ENCODE results near the gene SLC12A1.

SLC12A1 gene

GRCh38 chr15:48242015-48242414, 35.9 kb downstream of the SLC12A1 start:
- in situ Hi-C loops (cut with HindIII; ENCODE audit: low sequenced_read_pairs) = no loop called here

- in situ Hi-C loops (cut with HindIII; ENCODE audit: low sequenced_read_pairs) = no loop called here
Observed at GRCh38 chr15:48242535-48242934, 36.4 kb downstream of the SLC12A1 start.

GRCh38 chr15:48244921-48245320, 38.8 kb downstream of the SLC12A1 start:
- in situ Hi-C loops (cut with HindIII; ENCODE audit: low sequenced_read_pairs) = no loop called here

GRCh38 chr15:48248414-48248813, 42.3 kb downstream of the SLC12A1 start:
- in situ Hi-C loops (cut with HindIII; ENCODE audit: low sequenced_read_pairs) = no loop called here

- in situ Hi-C loops (cut with HindIII; ENCODE audit: low sequenced_read_pairs) = no loop called here
Observed at GRCh38 chr15:48250640-48251076, 44.6 kb downstream of the SLC12A1 start.

- in situ Hi-C loops (cut with HindIII; ENCODE audit: low sequenced_read_pairs) = no loop called here
Observed at GRCh38 chr15:48253172-48253571, 47.1 kb downstream of the SLC12A1 start.

GRCh38 chr15:48265135-48265534, 59.0 kb downstream of the SLC12A1 start:
- in situ Hi-C loops (cut with HindIII; ENCODE audit: low sequenced_read_pairs) = no loop called here

- in situ Hi-C loops (cut with HindIII; ENCODE audit: low sequenced_read_pairs) = no loop called here
Observed at GRCh38 chr15:48266024-48266689, 60.1 kb downstream of the SLC12A1 start.

- in situ Hi-C loops (cut with HindIII; ENCODE audit: low sequenced_read_pairs) = no loop called here
Observed at GRCh38 chr15:48267766-48268165, 61.7 kb downstream of the SLC12A1 start.

GRCh38 chr15:48273049-48273448, 66.9 kb downstream of the SLC12A1 start:
- in situ Hi-C loops (cut with HindIII; ENCODE audit: low sequenced_read_pairs) = no loop called here

GRCh38 chr15:48278666-48279065, 72.6 kb downstream of the SLC12A1 start:
- in situ Hi-C loops (cut with HindIII; ENCODE audit: low sequenced_read_pairs) = no loop called here

- in situ Hi-C loops (cut with HindIII; ENCODE audit: low sequenced_read_pairs) = no loop called here
Observed at GRCh38 chr15:48279608-48280007, 73.5 kb downstream of the SLC12A1 start.

GRCh38 chr15:48281674-48282073, 75.6 kb downstream of the SLC12A1 start:
- in situ Hi-C loops (cut with HindIII; ENCODE audit: low sequenced_read_pairs) = no loop called here

- in situ Hi-C loops (cut with HindIII; ENCODE audit: low sequenced_read_pairs) = no loop called here
Observed at GRCh38 chr15:48282216-48282615, 76.1 kb downstream of the SLC12A1 start.

GRCh38 chr15:48283396-48284145, 77.5 kb downstream of the SLC12A1 start:
- in situ Hi-C loops (cut with HindIII; ENCODE audit: low sequenced_read_pairs) = no loop called here

- in situ Hi-C loops (cut with HindIII; ENCODE audit: low sequenced_read_pairs) = no loop called here
Observed at GRCh38 chr15:48285329-48286214, 79.5 kb downstream of the SLC12A1 start.

GRCh38 chr15:48289628-48290027, 83.5 kb downstream of the SLC12A1 start:
- in situ Hi-C loops (cut with HindIII; ENCODE audit: low sequenced_read_pairs) = no loop called here

GRCh38 chr15:48292458-48292857, 86.4 kb downstream of the SLC12A1 start:
- in situ Hi-C loops (cut with HindIII; ENCODE audit: low sequenced_read_pairs) = no loop called here

- in situ Hi-C loops (cut with HindIII; ENCODE audit: low sequenced_read_pairs) = no loop called here
Observed at GRCh38 chr15:48297668-48298067, 91.6 kb downstream of the SLC12A1 start.

GRCh38 chr15:48298914-48299313, 92.8 kb downstream of the SLC12A1 start:
- in situ Hi-C loops (cut with HindIII; ENCODE audit: low sequenced_read_pairs) = no loop called here

GRCh38 chr15:48300038-48300437, 93.9 kb downstream of the SLC12A1 start:
- in situ Hi-C loops (cut with HindIII; ENCODE audit: low sequenced_read_pairs) = no loop called here
